K562 (cell line): ENCODE results near the gene DPCD. TPM values are rescaled to one million over a fixed set of nuclear protein-coding genes. Genes with fewer than 3 reads are reported as not detected.

Source experiments
- ATAC-seq: fragments of 200-7000 bp; cut with Tn5 transposase; 3 replicates; pipeline ENCODE4 v1.9.1; 2020; ENCODE audit warnings: moderate library complexity
- BruUV-seq: library from RNA; stranded (reverse); fragments of 400-500 nt; replicated peaks from 2 replicates; lab custom pipeline; 2021; lab: Mats Ljungman, UMichigan
- CTCF ChIA-PET: fragments of 300-600 bp; formaldehyde crosslinking; extraction: SDS; loops from one replicate; lab custom pipeline; 2021; ENCODE audit warnings: low intra/inter-chr PET ratio; lab: Yijun Ruan, JAX
- POLR2A ChIA-PET: fragments of 300-600, 350-650 bp; sonication (Branson Sonifier 250); formaldehyde crosslinking; extraction: SDS; loops from one replicate; lab custom pipeline; 2021; ENCODE audit warnings: antibody characterized with exemption, inconsistent platforms; lab: Yijun Ruan, JAX
- DNase-seq, 4 experiments: peaks; one replicate each; pipeline versions ENCODE4 v3.0.0 to v3.0.0-alpha.2; 2011 to 2018; ENCODE audit warnings: low spot score in 3 of 4, mixed read lengths in 3 of 4; ENCODE audit errors: extremely low read depth in 1 of 4
- FAIRE-seq: peaks from 2 replicates; lab custom pipeline; 2011; peaks lifted over from hg19 to GRCh38; lab: Jason Lieb, UNC
- H2AFZ ChIP-seq: 2 replicates; pipeline ENCODE4 v1.6.0; 2011; ENCODE audit warnings: low read depth, low read length, control low read depth, inconsistent platforms
- H3K27ac ChIP-seq: fragments of 200-600 bp; 3 replicates; pipeline ENCODE4 v1.8.0; 2011; ENCODE audit warnings: low read depth, mild to moderate bottlenecking, control low read depth, inconsistent platforms, low read length, moderate library complexity, mixed read lengths; ENCODE audit errors: extremely low read depth
- H3K27me3 ChIP-seq, 2 experiments: fragments of 300-600 bp in 1 of 2; 2 replicates in 1 of 2; 3 replicates in 1 of 2; pipeline versions ENCODE4 v1.6.0 to v1.8.0; 2011; ENCODE audit warnings: inconsistent platforms in 2 of 2, low read length in 2 of 2, mild to moderate bottlenecking in 1 of 2, mixed read lengths in 1 of 2, moderate library complexity in 1 of 2; ENCODE audit not compliant: control insufficient read depth in 2 of 2, insufficient read depth in 2 of 2
- H3K36me3 ChIP-seq: fragments of 300-600 bp; 3 replicates; pipeline ENCODE4 v1.8.0; 2011; ENCODE audit warnings: mild to moderate bottlenecking, low read length, inconsistent platforms; ENCODE audit not compliant: control insufficient read depth, insufficient read depth
- H3K4me1 ChIP-seq, 2 experiments: fragments of 200-600 bp in 1 of 2; replicated peaks in 1 of 2; 2 replicates in 1 of 2; 3 replicates in 1 of 2; pipeline versions ENCODE4 v1.5.1 to v1.8.0; 2011; ENCODE audit warnings: inconsistent platforms in 2 of 2, low read length in 2 of 2, mild to moderate bottlenecking in 1 of 2, mixed read lengths in 1 of 2, moderate library complexity in 1 of 2; ENCODE audit not compliant: control insufficient read depth in 2 of 2, insufficient read depth in 2 of 2
- H3K4me2 ChIP-seq: 2 replicates; pipeline ENCODE4 v1.6.1; 2011; ENCODE audit warnings: low read length, control low read depth, inconsistent platforms, mixed read lengths; ENCODE audit not compliant: insufficient read depth
- H3K4me3 ChIP-seq: fragments of 200-600 bp; sonication (generic), shearing (Covaris generic); 2 replicates; pipeline ENCODE4 v1.5.1; 2016; ENCODE audit warnings: control low read depth, inconsistent platforms
- H3K79me2 ChIP-seq: fragments of 200-600 bp; 3 replicates; pipeline ENCODE4 v1.8.0; 2011; ENCODE audit warnings: low read length, inconsistent platforms; ENCODE audit not compliant: control insufficient read depth, insufficient read depth
- H3K9ac ChIP-seq, 2 experiments: 2 replicates each; pipeline versions ENCODE4 v1.6.0 to v1.6.1; 2011; ENCODE audit warnings: low read depth in 2 of 2, low read length in 2 of 2, control low read depth in 1 of 2, inconsistent platforms in 1 of 2, mild to moderate bottlenecking in 1 of 2, mixed read lengths in 1 of 2; ENCODE audit not compliant: insufficient read depth in 1 of 2
- H3K9me1 ChIP-seq: one replicate; pipeline ENCODE4 v1.6.0; 2011; ENCODE audit warnings: inconsistent platforms, mild to moderate bottlenecking, low read length, moderate library complexity; ENCODE audit not compliant: control insufficient read depth, insufficient read depth
- H3K9me3 ChIP-seq: replicated peaks from 2 replicates; pipeline ENCODE4 v1.5.1; 2011; ENCODE audit warnings: low read depth, low read length, inconsistent platforms; ENCODE audit not compliant: control insufficient read depth, insufficient read depth
- H4K20me1 ChIP-seq: replicated peaks from 2 replicates; pipeline ENCODE4 v1.6.1; 2011; ENCODE audit warnings: low read length, inconsistent platforms, mixed read lengths; ENCODE audit not compliant: control insufficient read depth, insufficient read depth
- CHCHD3 ChIP-seq: fragments of 250-450 bp; sonication (Bioruptor Pico); IDR thresholded peaks from 2 replicates; pipeline ENCODE4 v2.1.2; 2022; ENCODE audit warnings: mild to moderate bottlenecking
- CHD4 ChIP-seq: fragments of 200-600 bp; sonication (generic); IDR thresholded peaks from 3 replicates; pipeline ENCODE4 v1.6.1; 2012; ENCODE audit warnings: low read depth, mild to moderate bottlenecking, mixed read lengths, low read length, inconsistent platforms; ENCODE audit not compliant: insufficient read depth, insufficient replicate concordance, poor library complexity, severe bottlenecking
- DACH1 ChIP-seq: fragments of 450-650 bp; IDR thresholded peaks from 2 replicates; pipeline ENCODE4 v1.6.1; 2018; ENCODE audit not compliant: partially characterized antibody
- E2F3 ChIP-seq: fragments of 250-450 bp; sonication (Bioruptor Pico); IDR thresholded peaks from 2 replicates; pipeline ENCODE4 v1.4.0; 2020; ENCODE audit warnings: mild to moderate bottlenecking
- E2F4 ChIP-seq: sonication (generic); formaldehyde crosslinking; IDR thresholded peaks from 2 replicates; pipeline ENCODE4 v1.8.0; 2022; ENCODE audit warnings: mild to moderate bottlenecking, low read depth, missing genetic modification reagents
- HMGN3 ChIP-seq: IDR thresholded peaks from 2 replicates; pipeline ENCODE4 v1.6.1; 2011; ENCODE audit warnings: borderline replicate concordance, low read depth, mild to moderate bottlenecking, mixed read lengths, low read length; ENCODE audit not compliant: insufficient read length; ENCODE audit errors: extremely low read depth
- HNRNPK ChIP-seq: fragments of 200-400 bp; formaldehyde crosslinking; IDR thresholded peaks from one replicate; pipeline ENCODE4 v1.6.1; 2018; ENCODE audit warnings: mild to moderate bottlenecking, low read depth, low read length; ENCODE audit not compliant: poor library complexity, severe bottlenecking
- KHSRP ChIP-seq: fragments of 450-650 bp; IDR thresholded peaks from 2 replicates; pipeline ENCODE4 v1.6.1; 2017
- MED1 ChIP-seq: sonication (generic); formaldehyde crosslinking; IDR thresholded peaks from 2 replicates; pipeline ENCODE4 v1.8.1; 2023; ENCODE audit warnings: missing genetic modification reagents, borderline replicate concordance
- OTX1 ChIP-seq: fragments of 450-650 bp; formaldehyde crosslinking; IDR thresholded peaks from 2 replicates; pipeline ENCODE4 v1.4.0; 2022; ENCODE audit warnings: mild to moderate bottlenecking
- PTBP1 ChIP-seq: fragments of 200-400 bp; formaldehyde crosslinking; IDR thresholded peaks from 2 replicates; pipeline ENCODE4 v1.6.1; 2017; ENCODE audit warnings: low read depth, low read length
- STAT6 ChIP-seq: sonication (generic); formaldehyde crosslinking; IDR thresholded peaks from 2 replicates; pipeline ENCODE4 v1.8.1; 2023; ENCODE audit warnings: mild to moderate bottlenecking, missing genetic modification reagents
- ZNF134 ChIP-seq: fragments of 250-450 bp; sonication (Bioruptor Pico); conservative IDR thresholded peaks from 2 replicates; pipeline ENCODE4 v1.4.0; 2020
- ZNF165 ChIP-seq: fragments of 250-450 bp; sonication (Bioruptor Pico); IDR thresholded peaks from 2 replicates; pipeline ENCODE4 v1.4.0; 2020; ENCODE audit warnings: borderline replicate concordance
- WGBS: fragments of 100-300 bp; shearing (Covaris generic); methylation state at CpG from one replicate; pipeline ENCODE4 v1.1.6; 2016; ENCODE audit warnings: low coverage, mixed read lengths; ENCODE audit not compliant: insufficient coverage; ENCODE audit errors: missing lambda C conversion rate; 5-methylcytosine and 5-hydroxymethylcytosine counted together
- in situ Hi-C: fragments of 300-500 bp; cut with MboI; formaldehyde crosslinking; loops from 4 replicates; pipeline ENCODE4 v1.15.0; 2018; ENCODE audit warnings: inconsistent platforms, mixed read lengths
- intact Hi-C: fragments of 100-400 bp; cut with micrococcal nuclease; formaldehyde crosslinking; loops from 2 replicates; pipeline ENCODE4 v1.14.2; 2022
- polyA plus RNA-seq, 8 experiments: library from polyadenylated mRNA; depleted of rRNA in 4 of 8; stranded (reverse) in 5 of 8; unstranded in 3 of 8; fragments of >200 nt; fragmentation: Nextera tagmentation in 2 of 8; fragmentation: Illumina TruSeq in 1 of 8; extraction: Ambion mirVana in 2 of 8; extraction: Trizol in 1 of 8; gene quantifications; 2 replicates each; pipeline versions ENCODE4 v1.2.1 to v1.2.3, GENCODE V29; 2011 to 2014; ENCODE audit warnings: inconsistent platforms in 1 of 8, missing spikeins in 1 of 8
- total RNA-seq, 7 experiments: library from RNA; depleted of rRNA in 6 of 7; stranded (reverse); fragments of >200 nt in 6 of 7; fragmentation: Illumina TruSeq in 2 of 7; extraction: Trizol in 2 of 7; gene quantifications; 2 replicates each; pipeline versions ENCODE4 v1.2.1 to v1.2.3, GENCODE V29; 2011 to 2021; ENCODE audit warnings: low replicate concordance in 1 of 7

Gene DPCD
- total and polyA plus RNA-seq, 9 of the 15 experiments (the other 6 are each of a cell fraction or from before 2014, with no cell fraction given), result 12.1 to 45.2 (median 20.0) TPM

- intact Hi-C loops, result no loop called here
- H3K27ac ChIP-seq, result no peak overlapping the region
- no peak overlapping the region for H3K4me3 ChIP-seq
- CTCF ChIA-PET, result no interaction called here
- no peaks in the 10 kb centered on the region for H3K9me1 ChIP-seq
- TF ChIP-seq KHSRP, result no peak
- TF ChIP-seq, all 486 proteins: peak for 0
- Histone ChIP-seq H3K4me2 (no peak overlapping the region), H3K9ac (no peak overlapping the region), H3K79me2 (no peaks in the 10 kb centered on the region), H3K27me3 (no peaks in the 10 kb centered on the region), H3K4me1 (peaks cover 4 to 6% of the 10 kb centered on the region in 2 experiments; a peak in 1 of 5 replicates), H3K36me3 (no peaks in the 10 kb centered on the region), H3K9me3 (no peaks in the 10 kb centered on the region), H4K20me1 (no peaks in the 10 kb centered on the region), H2AFZ (no peak overlapping the region)
- POLR2A ChIA-PET, result no interaction called here
- no peak for ATAC-seq
- in situ Hi-C loops, result no loop called here
- DNase-seq, result no peak
- BruUV-seq, result no TSS peak
- 96% methylated on average over 4 of the region's 6 CpGs for whole genome bisulfite sequencing
- no peak for FAIRE-seq
These were observed 24.0 kb downstream of the DPCD start for GRCh38 chr10:101612086-101612485.

GRCh38 chr10:101612872-101613271 is 24.8 kb downstream of the DPCD start:
- Histone ChIP-seq H3K9me1 (no peaks in the 10 kb centered on the region), H3K27me3 (no peaks in the 10 kb centered on the region), H3K4me3 (no peak overlapping the region), H2AFZ (no peak overlapping the region), H3K9me3 (no peaks in the 10 kb centered on the region), H3K27ac (no peak overlapping the region), H3K4me1 (no peaks in the 10 kb centered on the region; a peak in 1 of 5 replicates), H4K20me1 (no peaks in the 10 kb centered on the region), H3K36me3 (no peaks in the 10 kb centered on the region), H3K9ac (no peak overlapping the region), H3K4me2 (no peak overlapping the region), H3K79me2 (no peaks in the 10 kb centered on the region)
- FAIRE-seq, result no peak
- no peak for ATAC-seq
- DNase-seq, result no peak
- WGBS, result 40% methylated on average over 3 of the region's 10 CpGs
- ChIA-PET CTCF (no interaction called here), POLR2A (no interaction called here)
- intact Hi-C loops (no loop called here), in situ Hi-C loops (no loop called here)
- no TSS peak for BruUV-seq
- TF ChIP-seq MED1 (CRISPR knock-in tag) (no peak), DACH1 (no peak), CHCHD3 (CRISPR knock-in tag) (no peak), PTBP1 (no peak), CHD4 (no peak), OTX1 (CRISPR knock-in tag) (no peak), STAT6 (no peak), ZNF165 (no peak), HNRNPK (no peak), HMGN3 (no peak), E2F3 (no peak), ZNF134 (CRISPR knock-in tag) (no peak), E2F4 (CRISPR knock-in tag) (no peak)
